Measurements from ENCODE around the gene ADAMTSL2. TPM values are rescaled to one million over a fixed set of nuclear protein-coding genes. Genes with fewer than 3 reads are reported as not detected.

The ADAMTSL2 gene
- total RNA-seq, 1 donor from 2014 or later = 0.54 TPM

GRCh38 chr9:133493845-133494540 is 40.5 kb upstream of the ADAMTSL2 start:
- DNase-seq (ENCODE audit: low read depth) = no peak
- Histone ChIP-seq H3K4me3 (ENCODE audit: low read depth, low read length) (no peak overlapping the region), H3K36me3 (ENCODE audit: control insufficient read depth, insufficient read depth, low read length) (no peaks in the 10 kb centered on the region), H3K27me3 (ENCODE audit: control insufficient read depth, insufficient read depth, low read length) (peaks cover 50% of the 10 kb centered on the region)
- TF ChIP-seq CTCF (IDR thresholded peaks at IDR 0.05; ENCODE audit: insufficient read depth, low read length, poor library complexity, severe bottlenecking) = no peak

- Histone ChIP-seq H3K36me3 (ENCODE audit: control insufficient read depth, insufficient read depth, low read length) (no peaks in the 10 kb centered on the region), H3K27me3 (ENCODE audit: control insufficient read depth, insufficient read depth, low read length) (peaks cover 53% of the 10 kb centered on the region), H3K4me3 (ENCODE audit: low read depth, low read length) (no peak overlapping the region)
- no peak for TF ChIP-seq CTCF (IDR thresholded peaks at IDR 0.05; ENCODE audit: insufficient read depth, low read length, poor library complexity, severe bottlenecking)
- no peak for DNase-seq (ENCODE audit: low read depth)
These were observed 39.7 kb upstream of the ADAMTSL2 start for GRCh38 chr9:133494636-133495326.

GRCh38 chr9:133495327-133496293 is 38.9 kb upstream of the ADAMTSL2 start:
- Histone ChIP-seq H3K27me3 (ENCODE audit: control insufficient read depth, insufficient read depth, low read length) (peaks cover 49% of the 10 kb centered on the region), H3K36me3 (ENCODE audit: control insufficient read depth, insufficient read depth, low read length) (no peaks in the 10 kb centered on the region), H3K4me3 (ENCODE audit: low read depth, low read length) (no peak overlapping the region)
- no peak for DNase-seq (ENCODE audit: low read depth)
- no peak for TF ChIP-seq CTCF (IDR thresholded peaks at IDR 0.05; ENCODE audit: insufficient read depth, low read length, poor library complexity, severe bottlenecking)

GRCh38 chr9:133496861-133497842 is 37.4 kb upstream of the ADAMTSL2 start:
- Histone ChIP-seq H3K4me3 (ENCODE audit: low read depth, low read length) (no peak overlapping the region), H3K27me3 (ENCODE audit: control insufficient read depth, insufficient read depth, low read length) (peaks cover 41% of the 10 kb centered on the region), H3K36me3 (ENCODE audit: control insufficient read depth, insufficient read depth, low read length) (no peaks in the 10 kb centered on the region)
- DNase-seq (ENCODE audit: low read depth) = no peak
- TF ChIP-seq CTCF (IDR thresholded peaks at IDR 0.05; ENCODE audit: insufficient read depth, low read length, poor library complexity, severe bottlenecking) = no peak

Measured in kidney epithelial cell (primary cell).